Stimulated activated CD8-positive, alpha-beta memory T cell treated with anti-CD3 and anti-CD28 coated beads, Interleukin-7, amount 100 ng/mL, for 24 hours (primary cell): ENCODE results near the gene CASZ1.
A peak's percentile ranks its signal among the peaks of the same experiment; 100 is the strongest.

Experiments used
- DNase-seq: peaks from one replicate; pipeline ENCODE4 v3.0.0-alpha.2; 2020; ENCODE audit warnings: low read depth

The CASZ1 gene

GRCh38 chr1:10704368-10704882 is 92.0 kb downstream of the CASZ1 start:
- DNase-seq, result no peak

GRCh38 chr1:10703702-10704101 is 92.7 kb downstream of the CASZ1 start:
- DNase-seq, result no peak

GRCh38 chr1:10701145-10701544 is 95.3 kb downstream of the CASZ1 start:
- no peak for DNase-seq

GRCh38 chr1:10699470-10699835 is 97.0 kb downstream of the CASZ1 start:
- no peak for DNase-seq

- DNase-seq, result no peak
These were observed 97.5 kb downstream of the CASZ1 start for GRCh38 chr1:10698726-10699469.

GRCh38 chr1:10697621-10698160 is 98.8 kb downstream of the CASZ1 start:
- DNase-seq, result no peak

- peak; percentile 26 for DNase-seq
These were observed 99.5 kb downstream of the CASZ1 start for GRCh38 chr1:10696977-10697376.

GRCh38 chr1:10694633-10695627 is 101.5 kb downstream of the CASZ1 start:
- DNase-seq, result peak; percentile 58

- DNase-seq, result no peak
These were observed 102.2 kb downstream of the CASZ1 start for GRCh38 chr1:10694274-10694632.

- DNase-seq, result peak; percentile 12
These were observed 102.8 kb downstream of the CASZ1 start for GRCh38 chr1:10693497-10694273.

- no peak for DNase-seq
These were observed 103.3 kb downstream of the CASZ1 start for GRCh38 chr1:10693152-10693496.

- peak; percentile 27 for DNase-seq
These were observed 103.9 kb downstream of the CASZ1 start for GRCh38 chr1:10692401-10693021.

- DNase-seq, result no peak
These were observed 104.7 kb downstream of the CASZ1 start for GRCh38 chr1:10691740-10692125.

GRCh38 chr1:10691075-10691739 is 105.2 kb downstream of the CASZ1 start:
- no peak for DNase-seq

- no peak for DNase-seq
These were observed 106.0 kb downstream of the CASZ1 start for GRCh38 chr1:10690484-10690883.

- DNase-seq, result no peak
These were observed 108.0 kb downstream of the CASZ1 start for GRCh38 chr1:10688409-10688786.

GRCh38 chr1:10687782-10688408 is 108.6 kb downstream of the CASZ1 start:
- no peak for DNase-seq

- DNase-seq, result no peak
These were observed 109.2 kb downstream of the CASZ1 start for GRCh38 chr1:10687251-10687651.

GRCh38 chr1:10686404-10687040 is 109.9 kb downstream of the CASZ1 start:
- DNase-seq, result no peak

- DNase-seq, result no peak
These were observed 110.5 kb downstream of the CASZ1 start for GRCh38 chr1:10685808-10686403.
